ENCODE results near the gene SPG7.

GRCh38 chr16:89519881-89520280, 11.7 kb downstream of the SPG7 start:
- TF ChIP-seq POLR2AphosphoS5 (IDR thresholded peaks at IDR 0.05): no peak
- no peak for TF ChIP-seq CTCF (IDR thresholded peaks at IDR 0.05)
- no peak for TF ChIP-seq POLR2A (IDR thresholded peaks at IDR 0.05; ENCODE audit: low read depth)
- TF ChIP-seq EP300 (IDR thresholded peaks at IDR 0.05): no peak
